Memory B cell (primary cell): ENCODE measurements around the gene ST6GALNAC3.
A peak's percentile ranks its signal among the peaks of the same experiment; 100 is the strongest.

Source experiments
- ATAC-seq: fragments of 150-1000 bp; cut with Tn5 transposase; 2 replicates; pipeline ENCODE4 v1.10.0; 2021; ENCODE audit warnings: low read depth, mild to moderate bottlenecking, moderate library complexity
- DNase-seq, 2 donors: peaks; one replicate each; pipeline ENCODE4 v3.0.0; 2022; ENCODE audit warnings: low spot score in 2 of 2
- H3K27ac Mint-ChIP-seq: one replicate; pipeline ENCODE4 v1.8.0; 2022; ENCODE audit warnings: mild to moderate bottlenecking, moderate library complexity, mixed read lengths
- H3K27me3 Mint-ChIP-seq: one replicate; pipeline ENCODE4 v1.8.0; 2022; ENCODE audit warnings: mixed read lengths
- H3K36me3 Mint-ChIP-seq: one replicate; pipeline ENCODE4 v1.8.0; 2022; ENCODE audit warnings: mild to moderate bottlenecking, mixed read lengths
- H3K4me1 Mint-ChIP-seq: one replicate; pipeline ENCODE4 v1.8.0; 2022; ENCODE audit warnings: mixed read lengths
- H3K4me3 Mint-ChIP-seq: one replicate; pipeline ENCODE4 v1.8.0; 2022; ENCODE audit warnings: mild to moderate bottlenecking, moderate library complexity, mixed read lengths
- H3K9me3 Mint-ChIP-seq: one replicate; pipeline ENCODE4 v1.8.0; 2022; ENCODE audit warnings: mixed read lengths

Gene ST6GALNAC3

GRCh38 chr1:76410499-76410898 lies 336.0 kb downstream of the ST6GALNAC3 start:
- Mint-ChIP-seq H3K9me3 (peaks cover 2% of the 10 kb centered on the region), H3K27ac (no peak overlapping the region), H3K36me3 (peaks cover 3% of the 10 kb centered on the region), H3K4me1 (no peaks in the 10 kb centered on the region), H3K27me3 (no peaks in the 10 kb centered on the region), H3K4me3 (no peak overlapping the region)
- ATAC-seq (no peak), DNase-seq (no peak)

- H3K4me3 Mint-ChIP-seq, result no peak overlapping the region
- H3K27ac Mint-ChIP-seq, result no peak overlapping the region
- H3K27me3 Mint-ChIP-seq, result no peaks in the 10 kb centered on the region
- peaks cover 3% of the 10 kb centered on the region for H3K4me1 Mint-ChIP-seq
- no peak for DNase-seq
- H3K9me3 Mint-ChIP-seq, result no peaks in the 10 kb centered on the region
- ATAC-seq, result no peak
- H3K36me3 Mint-ChIP-seq, result no peaks in the 10 kb centered on the region
Measured at GRCh38 chr1:76418531-76418930, 344.0 kb downstream of the ST6GALNAC3 start.

- Mint-ChIP-seq H3K4me1 (peaks cover 3% of the 10 kb centered on the region), H3K4me3 (no peak overlapping the region), H3K27me3 (no peaks in the 10 kb centered on the region), H3K9me3 (no peaks in the 10 kb centered on the region), H3K36me3 (no peaks in the 10 kb centered on the region), H3K27ac (no peak overlapping the region)
- no peak for DNase-seq
- no peak for ATAC-seq
Measured at GRCh38 chr1:76419603-76420002, 345.1 kb downstream of the ST6GALNAC3 start.

GRCh38 chr1:76425201-76426145 lies 350.9 kb downstream of the ST6GALNAC3 start:
- Mint-ChIP-seq H3K27me3 (no peaks in the 10 kb centered on the region), H3K36me3 (no peaks in the 10 kb centered on the region), H3K9me3 (peaks cover 3% of the 10 kb centered on the region), H3K4me3 (peak overlapping the region; percentile 67), H3K4me1 (peaks cover 8% of the 10 kb centered on the region), H3K27ac (peak overlapping the region; percentile 89)
- peak in 1 of 2 donors; percentile 19 for DNase-seq
- ATAC-seq, result peak; percentile 96

- ATAC-seq, result no peak
- peaks cover 6% of the 10 kb centered on the region for H3K4me1 Mint-ChIP-seq
- H3K9me3 Mint-ChIP-seq, result peaks cover 3% of the 10 kb centered on the region
- no peak overlapping the region for H3K4me3 Mint-ChIP-seq
- DNase-seq, result no peak
- H3K27me3 Mint-ChIP-seq, result no peaks in the 10 kb centered on the region
- no peaks in the 10 kb centered on the region for H3K36me3 Mint-ChIP-seq
- no peak overlapping the region for H3K27ac Mint-ChIP-seq
Measured at GRCh38 chr1:76426606-76427005, 352.1 kb downstream of the ST6GALNAC3 start.

GRCh38 chr1:76428028-76428427 lies 353.5 kb downstream of the ST6GALNAC3 start:
- ATAC-seq (no peak), DNase-seq (no peak)
- Mint-ChIP-seq H3K27me3 (no peaks in the 10 kb centered on the region), H3K36me3 (no peaks in the 10 kb centered on the region), H3K4me3 (no peak overlapping the region), H3K9me3 (peaks cover 3% of the 10 kb centered on the region), H3K27ac (no peak overlapping the region), H3K4me1 (peaks cover 7% of the 10 kb centered on the region)

- ATAC-seq (no peak), DNase-seq (no peak)
- Mint-ChIP-seq H3K4me1 (peaks cover 6% of the 10 kb centered on the region), H3K9me3 (peaks cover 3% of the 10 kb centered on the region), H3K27ac (no peak overlapping the region), H3K4me3 (no peak overlapping the region), H3K36me3 (no peaks in the 10 kb centered on the region), H3K27me3 (no peaks in the 10 kb centered on the region)
Measured at GRCh38 chr1:76430531-76430930, 356.0 kb downstream of the ST6GALNAC3 start.

- peaks cover 2% of the 10 kb centered on the region for H3K9me3 Mint-ChIP-seq
- no peak overlapping the region for H3K4me3 Mint-ChIP-seq
- peaks cover 1% of the 10 kb centered on the region for H3K36me3 Mint-ChIP-seq
- H3K27me3 Mint-ChIP-seq, result no peaks in the 10 kb centered on the region
- DNase-seq (no peak), ATAC-seq (no peak)
- no peak overlapping the region for H3K27ac Mint-ChIP-seq
- peaks cover 3% of the 10 kb centered on the region for H3K4me1 Mint-ChIP-seq
Measured at GRCh38 chr1:76433526-76433925, 359.0 kb downstream of the ST6GALNAC3 start.

GRCh38 chr1:76443217-76443616 lies 368.7 kb downstream of the ST6GALNAC3 start:
- Mint-ChIP-seq H3K36me3 (peaks cover 8% of the 10 kb centered on the region), H3K27me3 (no peaks in the 10 kb centered on the region), H3K27ac (no peak overlapping the region), H3K9me3 (peaks cover 1% of the 10 kb centered on the region), H3K4me1 (no peaks in the 10 kb centered on the region), H3K4me3 (no peak overlapping the region)
- DNase-seq (no peak), ATAC-seq (no peak)

GRCh38 chr1:76444773-76445172 lies 370.2 kb downstream of the ST6GALNAC3 start:
- DNase-seq (no peak), ATAC-seq (no peak)
- Mint-ChIP-seq H3K27me3 (no peaks in the 10 kb centered on the region), H3K27ac (no peak overlapping the region), H3K9me3 (peaks cover 1% of the 10 kb centered on the region), H3K4me1 (no peaks in the 10 kb centered on the region), H3K4me3 (no peak overlapping the region), H3K36me3 (peaks cover 6% of the 10 kb centered on the region)

- Mint-ChIP-seq H3K36me3 (peaks cover 17% of the 10 kb centered on the region), H3K27ac (no peak overlapping the region), H3K4me3 (no peak overlapping the region), H3K27me3 (no peaks in the 10 kb centered on the region), H3K9me3 (peaks cover 7% of the 10 kb centered on the region), H3K4me1 (no peaks in the 10 kb centered on the region)
- DNase-seq (no peak), ATAC-seq (no peak)
Measured at GRCh38 chr1:76450229-76450628, 375.7 kb downstream of the ST6GALNAC3 start.

GRCh38 chr1:76463278-76463677 lies 388.7 kb downstream of the ST6GALNAC3 start:
- no peak for DNase-seq
- Mint-ChIP-seq H3K27ac (no peak overlapping the region), H3K36me3 (no peaks in the 10 kb centered on the region), H3K9me3 (no peaks in the 10 kb centered on the region), H3K27me3 (no peaks in the 10 kb centered on the region), H3K4me1 (peaks cover 3% of the 10 kb centered on the region), H3K4me3 (no peak overlapping the region)
- ATAC-seq, result no peak

- no peaks in the 10 kb centered on the region for H3K36me3 Mint-ChIP-seq
- ATAC-seq (no peak), DNase-seq (no peak)
- no peaks in the 10 kb centered on the region for H3K9me3 Mint-ChIP-seq
- H3K4me1 Mint-ChIP-seq, result peaks cover 3% of the 10 kb centered on the region
- H3K27me3 Mint-ChIP-seq, result no peaks in the 10 kb centered on the region
- no peak overlapping the region for H3K4me3 Mint-ChIP-seq
- H3K27ac Mint-ChIP-seq, result no peak overlapping the region
Measured at GRCh38 chr1:76463849-76464248, 389.3 kb downstream of the ST6GALNAC3 start.

GRCh38 chr1:76465030-76465429 lies 390.5 kb downstream of the ST6GALNAC3 start:
- no peak overlapping the region for H3K27ac Mint-ChIP-seq
- no peaks in the 10 kb centered on the region for H3K27me3 Mint-ChIP-seq
- H3K4me3 Mint-ChIP-seq, result no peak overlapping the region
- DNase-seq, result no peak
- ATAC-seq, result no peak
- H3K4me1 Mint-ChIP-seq, result peaks cover 3% of the 10 kb centered on the region
- H3K9me3 Mint-ChIP-seq, result no peaks in the 10 kb centered on the region
- no peaks in the 10 kb centered on the region for H3K36me3 Mint-ChIP-seq

GRCh38 chr1:76470166-76470565 lies 395.6 kb downstream of the ST6GALNAC3 start:
- H3K4me3 Mint-ChIP-seq, result no peak overlapping the region
- peaks cover 4% of the 10 kb centered on the region for H3K36me3 Mint-ChIP-seq
- ATAC-seq (no peak), DNase-seq (no peak)
- H3K27ac Mint-ChIP-seq, result no peak overlapping the region
- peaks cover 3% of the 10 kb centered on the region for H3K9me3 Mint-ChIP-seq
- H3K4me1 Mint-ChIP-seq, result peaks cover 2% of the 10 kb centered on the region
- H3K27me3 Mint-ChIP-seq, result no peaks in the 10 kb centered on the region
